ENCODE measurements around the gene COL6A1.

GRCh38 chr21:45988366-45989347 lies 7.1 kb downstream of the COL6A1 start:
- TF ChIP-seq EZH2 (IDR thresholded peaks at IDR 0.05; ENCODE audit: borderline replicate concordance, insufficient read depth, low read length, poor library complexity, severe bottlenecking) (no peak), CTCF (IDR thresholded peaks at IDR 0.05; ENCODE audit: poor library complexity, severe bottlenecking) (no peak), EP300 (conservative IDR thresholded peaks at IDR 0.05; ENCODE audit: poor library complexity, severe bottlenecking) (no peak), REST (IDR thresholded peaks at IDR 0.05; ENCODE audit: borderline replicate concordance) (no peak), POLR2AphosphoS5 (IDR thresholded peaks at IDR 0.05) (no peak), TAF1 (IDR thresholded peaks at IDR 0.05; ENCODE audit: low read depth) (no peak), SMC3 (conservative IDR thresholded peaks at IDR 0.05; ENCODE audit: poor library complexity) (no peak), RAD21 (conservative IDR thresholded peaks at IDR 0.05) (no peak)

Measured in neural cell (in vitro differentiated cells).